ENCODE data around the gene DNHD1.
A peak's percentile ranks its signal among the peaks of the same experiment; 100 is the strongest.

DNHD1 gene

GRCh38 chr11:6481924-6482275, 15.2 kb upstream of the DNHD1 start:
- Histone ChIP-seq H3K27ac (replicated peaks) (peak overlapping the region; percentile 84), H3K27me3 (ENCODE audit: insufficient read depth, poor library complexity, severe bottlenecking) (no peaks in the 10 kb centered on the region), H3K4me3 (replicated peaks; ENCODE audit: insufficient read depth, low read length) (peak overlapping the region; percentile 84)
- DNase-seq (ENCODE audit: low read depth in 1 of 2, low spot score in 1 of 2), result no peak
- no peak for TF ChIP-seq CTCF (IDR thresholded peaks at IDR 0.05; ENCODE audit: insufficient read depth, low read length)
- TF ChIP-seq SPI1 (IDR thresholded peaks at IDR 0.05; ENCODE audit: borderline replicate concordance, low read depth), result no peak
- no peak for TF ChIP-seq REST (IDR thresholded peaks at IDR 0.05; ENCODE audit: insufficient replicate concordance, low read depth)
- TF ChIP-seq GABPA (IDR thresholded peaks at IDR 0.05; ENCODE audit: low read depth), result no peak
- TF ChIP-seq POLR2AphosphoS5 (IDR thresholded peaks at IDR 0.05; ENCODE audit: low read depth), result no peak

GRCh38 chr11:6482441-6482840, 14.6 kb upstream of the DNHD1 start:
- H3K27ac ChIP-seq (replicated peaks), result peak overlapping the region; percentile 84
- H3K4me3 ChIP-seq (replicated peaks; ENCODE audit: insufficient read depth, low read length), result peak overlapping the region; percentile 84
- TF ChIP-seq REST (IDR thresholded peaks at IDR 0.05; ENCODE audit: insufficient replicate concordance, low read depth) (no peak), CTCF (IDR thresholded peaks at IDR 0.05; ENCODE audit: insufficient read depth, low read length) (no peak), POLR2AphosphoS5 (IDR thresholded peaks at IDR 0.05; ENCODE audit: low read depth) (no peak), SPI1 (IDR thresholded peaks at IDR 0.05; ENCODE audit: borderline replicate concordance, low read depth) (no peak), GABPA (IDR thresholded peaks at IDR 0.05; ENCODE audit: low read depth) (no peak)
- H3K27me3 ChIP-seq (ENCODE audit: insufficient read depth, poor library complexity, severe bottlenecking), result no peaks in the 10 kb centered on the region
- DNase-seq (ENCODE audit: low read depth in 1 of 2, low spot score in 1 of 2), result no peak

GRCh38 chr11:6483015-6483414, 14.1 kb upstream of the DNHD1 start:
- H3K27me3 ChIP-seq (ENCODE audit: insufficient read depth, poor library complexity, severe bottlenecking), result no peaks in the 10 kb centered on the region
- no peak overlapping the region for H3K4me3 ChIP-seq (replicated peaks; ENCODE audit: insufficient read depth, low read length)
- H3K27ac ChIP-seq (replicated peaks), result no peak overlapping the region
- TF ChIP-seq POLR2AphosphoS5 (IDR thresholded peaks at IDR 0.05; ENCODE audit: low read depth) (no peak), GABPA (IDR thresholded peaks at IDR 0.05; ENCODE audit: low read depth) (no peak), CTCF (IDR thresholded peaks at IDR 0.05; ENCODE audit: insufficient read depth, low read length) (no peak), REST (IDR thresholded peaks at IDR 0.05; ENCODE audit: insufficient replicate concordance, low read depth) (no peak), SPI1 (IDR thresholded peaks at IDR 0.05; ENCODE audit: borderline replicate concordance, low read depth) (no peak)
- no peak for DNase-seq (ENCODE audit: low read depth in 1 of 2, low spot score in 1 of 2)
